ENCODE measurements around the gene TTN.

Gene TTN

DNA sequence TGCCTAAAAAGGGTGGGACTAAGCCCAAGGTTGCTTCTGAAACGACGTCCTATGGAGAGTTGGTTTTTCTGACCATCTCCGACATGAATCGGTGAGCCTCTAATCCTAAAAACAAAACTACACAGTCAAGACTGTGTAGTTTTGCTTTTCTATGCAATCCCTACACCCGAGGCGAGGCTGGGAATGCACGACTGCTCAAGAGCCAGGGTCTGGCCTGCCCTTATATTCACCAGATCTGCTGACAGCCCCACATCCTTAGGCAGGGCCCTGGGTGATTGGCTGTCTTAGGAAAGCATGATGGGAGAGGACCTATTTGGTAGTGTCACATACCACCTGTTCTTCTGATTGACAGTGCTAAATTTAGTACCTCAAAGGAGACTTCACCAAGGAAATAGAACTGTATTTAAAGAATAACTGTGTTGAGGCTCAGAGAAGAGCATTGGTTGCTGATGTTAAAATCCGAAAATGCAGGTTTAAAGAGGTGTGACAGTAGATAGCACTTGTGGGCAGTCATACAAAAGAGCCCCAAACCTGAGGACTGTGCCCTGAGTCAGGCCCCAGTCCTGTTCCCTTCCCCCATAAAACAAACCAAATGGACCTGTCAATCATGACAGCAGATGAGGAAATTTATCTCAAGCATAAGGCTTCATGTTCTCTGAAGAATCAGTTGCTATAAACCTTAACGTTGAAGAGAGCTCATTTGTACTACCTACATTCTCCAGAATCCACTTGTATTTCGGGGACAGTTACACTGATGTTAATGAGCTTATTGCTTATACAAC, at the start of gene TTN:
TSS of gene TTN (minus strand) at position 197 of the 782 bp plus-strand sequence. CDS start 2,781 bp downstream, outside the sequence.
- DNase-seq (ENCODE audit: low read depth): no peak
- no peak within 1 kb of the TSS for H3K4me3 ChIP-seq (ENCODE audit: low read length)
- TF ChIP-seq, protein P1, sequence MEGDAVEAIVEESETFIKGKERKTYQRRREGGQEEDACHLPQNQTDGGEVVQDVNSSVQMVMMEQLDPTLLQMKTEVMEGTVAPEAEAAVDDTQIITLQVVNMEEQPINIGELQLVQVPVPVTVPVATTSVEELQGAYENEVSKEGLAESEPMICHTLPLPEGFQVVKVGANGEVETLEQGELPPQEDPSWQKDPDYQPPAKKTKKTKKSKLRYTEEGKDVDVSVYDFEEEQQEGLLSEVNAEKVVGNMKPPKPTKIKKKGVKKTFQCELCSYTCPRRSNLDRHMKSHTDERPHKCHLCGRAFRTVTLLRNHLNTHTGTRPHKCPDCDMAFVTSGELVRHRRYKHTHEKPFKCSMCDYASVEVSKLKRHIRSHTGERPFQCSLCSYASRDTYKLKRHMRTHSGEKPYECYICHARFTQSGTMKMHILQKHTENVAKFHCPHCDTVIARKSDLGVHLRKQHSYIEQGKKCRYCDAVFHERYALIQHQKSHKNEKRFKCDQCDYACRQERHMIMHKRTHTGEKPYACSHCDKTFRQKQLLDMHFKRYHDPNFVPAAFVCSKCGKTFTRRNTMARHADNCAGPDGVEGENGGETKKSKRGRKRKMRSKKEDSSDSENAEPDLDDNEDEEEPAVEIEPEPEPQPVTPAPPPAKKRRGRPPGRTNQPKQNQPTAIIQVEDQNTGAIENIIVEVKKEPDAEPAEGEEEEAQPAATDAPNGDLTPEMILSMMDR (conservative IDR thresholded peaks at IDR 0.05; ENCODE audit: low read length): no peak

DNA sequence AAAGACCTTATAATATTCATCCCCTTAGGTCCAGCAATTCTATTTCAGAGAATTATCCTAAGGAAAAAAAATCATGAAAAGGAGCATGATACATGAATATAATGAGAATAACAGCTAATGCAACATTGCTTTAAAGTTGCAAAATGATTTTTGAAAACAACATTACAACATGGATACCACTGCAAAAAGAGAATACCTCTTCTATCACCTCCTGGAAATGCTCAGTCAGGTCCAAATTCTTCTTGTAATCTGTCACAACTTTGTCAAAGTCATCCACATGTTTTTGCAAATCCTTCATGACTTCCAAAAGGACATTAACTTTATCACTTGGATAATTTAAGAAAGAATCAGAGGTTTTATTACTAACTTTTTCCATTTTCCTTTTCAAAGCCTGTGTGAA, 47.9 kb upstream of the TTN start:
- no peak overlapping the region for H3K4me3 ChIP-seq (ENCODE audit: low read length)
- no peak for DNase-seq (ENCODE audit: low read depth)
- TF ChIP-seq, protein P1 (conservative IDR thresholded peaks at IDR 0.05; ENCODE audit: low read length): no peak

DNA sequence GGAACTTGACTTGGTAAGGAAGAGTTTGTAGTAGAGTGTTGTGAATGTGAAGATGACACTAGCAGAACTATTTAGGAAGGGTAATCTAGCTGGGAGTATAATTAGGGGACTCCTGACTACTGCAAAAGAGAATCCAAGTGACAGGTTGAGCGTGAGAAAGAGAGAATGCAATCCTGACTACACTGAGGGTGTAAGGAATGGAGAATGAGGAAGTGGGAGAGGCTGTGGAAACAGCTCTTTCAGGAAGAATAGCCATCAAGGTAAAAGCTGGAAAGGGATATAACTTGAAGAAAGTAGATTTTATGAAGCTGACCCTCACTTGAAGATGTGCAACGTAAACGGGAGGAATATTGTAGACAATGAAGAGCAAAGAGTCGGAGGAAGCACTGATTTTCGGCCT, 41.1 kb upstream of the TTN start:
- DNase-seq (ENCODE audit: low read depth): no peak
- no peak overlapping the region for H3K4me3 ChIP-seq (ENCODE audit: low read length)
- TF ChIP-seq, protein P1 (conservative IDR thresholded peaks at IDR 0.05; ENCODE audit: low read length): no peak

DNA sequence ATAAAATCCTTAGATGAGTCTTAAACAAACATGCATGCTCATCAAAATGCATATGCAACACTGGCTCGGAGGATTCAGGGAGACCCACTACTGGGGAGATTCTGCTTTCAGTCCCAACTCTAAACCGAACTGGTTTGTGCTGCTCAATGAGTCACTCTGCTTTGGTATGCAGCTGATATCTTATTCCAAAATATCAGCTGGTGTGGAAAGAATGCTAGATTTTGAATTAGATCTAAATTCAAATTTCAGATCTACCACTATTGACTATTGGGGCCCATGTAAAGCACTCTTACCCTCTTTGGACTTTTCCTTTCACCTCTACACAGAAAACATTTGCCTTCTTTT, 39.2 kb upstream of the TTN start:
- no peak overlapping the region for H3K4me3 ChIP-seq (ENCODE audit: low read length)
- no peak for DNase-seq (ENCODE audit: low read depth)
- TF ChIP-seq, protein P1 (conservative IDR thresholded peaks at IDR 0.05; ENCODE audit: low read length): no peak

DNA sequence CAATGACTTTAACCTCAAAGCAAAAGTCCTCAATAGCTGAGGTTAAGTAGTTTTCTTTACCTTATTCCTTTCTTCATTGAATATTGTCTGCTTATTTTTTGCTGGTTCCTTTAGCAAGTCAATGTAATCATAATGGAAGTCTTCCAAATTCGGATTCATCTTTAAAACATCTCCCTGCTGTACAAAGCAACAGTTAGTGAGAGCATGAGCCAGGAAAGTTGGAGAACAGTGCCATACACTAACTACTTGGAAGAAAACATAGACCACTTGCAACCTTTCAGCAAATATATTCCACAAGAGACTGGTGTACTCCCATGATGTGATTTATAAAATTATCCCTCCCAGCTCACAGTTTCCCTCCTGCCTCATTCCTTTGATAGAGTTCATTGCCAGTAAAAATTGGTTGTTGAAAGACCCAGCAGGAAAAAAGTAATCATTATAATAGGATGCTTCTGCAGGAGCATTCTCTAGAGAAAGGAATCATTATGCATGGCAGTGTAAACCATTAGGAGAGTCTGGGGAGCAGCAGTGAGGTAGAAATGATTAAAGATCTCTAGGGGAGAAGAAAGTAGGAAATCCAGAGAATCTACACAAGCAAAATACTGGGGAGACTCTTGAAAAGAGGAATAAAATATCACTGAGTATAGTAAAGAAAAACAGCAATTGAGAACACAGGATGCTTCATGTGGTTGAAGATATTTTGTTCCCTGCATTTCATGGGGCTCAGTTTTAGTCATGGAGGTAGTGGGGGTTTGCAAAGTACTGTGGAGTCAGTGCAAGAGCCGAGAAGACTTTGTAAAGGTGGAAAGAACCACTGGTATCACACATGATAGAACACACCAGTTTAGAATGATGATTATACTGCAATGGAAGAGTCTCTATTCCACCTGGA, 38.6 kb upstream of the TTN start:
- H3K4me3 ChIP-seq (ENCODE audit: low read length): no peak overlapping the region
- TF ChIP-seq, protein P1 (conservative IDR thresholded peaks at IDR 0.05; ENCODE audit: low read length): no peak
- DNase-seq (ENCODE audit: low read depth): peak; percentile 79

DNA sequence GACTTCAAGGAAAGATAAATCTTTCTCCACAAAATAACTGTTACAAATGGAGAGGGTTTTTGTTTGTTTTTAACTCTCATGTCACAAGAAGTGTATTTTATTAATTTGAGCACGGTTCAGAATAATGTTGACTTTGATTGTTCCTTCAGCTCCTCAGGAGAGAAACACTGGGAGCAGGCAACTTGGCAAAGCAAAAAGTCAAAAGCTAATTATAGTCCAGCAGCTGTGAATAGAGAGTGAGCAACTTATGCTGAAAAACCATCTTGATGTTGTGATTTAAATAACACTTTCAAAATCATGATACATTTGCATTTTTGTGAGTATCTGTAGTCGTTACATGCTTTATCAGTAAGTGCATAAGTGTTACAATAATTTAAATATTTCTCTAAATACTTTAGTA, 37.5 kb upstream of the TTN start:
- no peak overlapping the region for H3K4me3 ChIP-seq (ENCODE audit: low read length)
- TF ChIP-seq, protein P1 (conservative IDR thresholded peaks at IDR 0.05; ENCODE audit: low read length): no peak
- no peak for DNase-seq (ENCODE audit: low read depth)

Data from AG10803 (cell line).